HG03066 (cell line): ENCODE results near the gene BCAR3.
A peak's percentile ranks its signal among the peaks of the same experiment; 100 is the strongest.

Experiments used
- ATAC-seq: cut with Tn5 transposase; IDR thresholded peaks from one replicate; pipeline ENCODE4 v1.9.1; 2021; ENCODE audit warnings: low read depth; ENCODE audit not compliant: unreplicated experiment

Gene BCAR3

DNA sequence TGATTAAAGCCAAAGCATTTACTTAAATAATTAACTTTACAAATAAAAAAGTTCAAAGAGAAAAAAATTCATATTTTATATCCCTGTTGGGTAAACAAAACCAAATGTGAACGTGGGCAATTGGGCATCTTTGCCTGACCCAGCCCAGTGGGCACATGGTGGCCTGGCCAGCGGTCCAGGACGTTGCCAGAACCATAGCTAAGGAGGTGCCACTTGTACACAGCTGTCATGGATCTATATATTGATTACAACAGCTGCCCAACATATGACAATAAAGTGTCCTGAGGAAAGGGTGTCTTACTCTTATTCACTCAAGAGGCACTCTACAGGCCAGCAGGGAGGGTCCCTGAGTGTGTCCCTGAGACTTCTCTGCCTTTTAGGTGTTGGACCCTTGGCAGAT is 78.5 kb downstream of the BCAR3 start:
- no peak for ATAC-seq

DNA sequence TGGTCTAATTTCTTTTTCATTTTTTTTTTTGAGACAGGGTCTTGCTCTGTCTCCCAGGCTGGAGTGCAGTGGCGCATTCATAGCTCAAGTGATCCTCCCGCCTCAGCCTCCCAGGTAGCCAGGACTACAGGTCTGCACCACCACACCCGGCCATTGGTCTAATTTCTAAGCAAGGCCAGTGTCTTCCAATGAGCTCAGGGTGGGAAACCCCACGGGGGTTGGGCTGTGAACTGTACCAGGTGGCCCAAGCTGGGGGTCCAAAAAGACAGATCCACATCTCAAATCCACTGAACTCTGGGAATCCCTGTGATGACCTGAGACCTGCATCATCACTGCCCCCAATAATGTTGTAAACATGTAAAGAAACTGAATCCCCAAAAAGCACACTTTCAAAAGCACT is 79.5 kb downstream of the BCAR3 start:
- ATAC-seq: no peak

DNA sequence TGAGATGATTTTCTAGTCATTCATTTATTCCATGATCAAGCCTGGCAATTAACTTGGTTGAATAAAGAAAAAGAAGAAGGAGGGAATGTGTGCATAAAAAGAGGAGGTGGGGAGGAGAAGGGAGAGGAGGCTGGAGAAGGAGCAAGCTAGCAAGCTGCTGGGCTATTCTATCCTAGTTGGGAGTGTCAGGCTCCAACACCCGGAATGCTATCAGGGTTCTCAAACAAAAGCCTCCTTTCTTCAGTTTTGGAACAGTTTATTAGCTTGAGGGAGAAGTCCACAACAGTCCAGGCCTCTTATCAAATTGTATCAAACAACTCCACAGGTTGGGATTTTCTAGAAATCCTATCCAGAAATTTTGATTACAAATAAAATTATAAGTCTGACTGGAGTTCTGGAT is 80.0 kb downstream of the BCAR3 start:
- ATAC-seq: no peak

GRCh38 chr1:93600663-93601062 is 81.0 kb downstream of the BCAR3 start:
- no peak for ATAC-seq

GRCh38 chr1:93599479-93599878 is 82.2 kb downstream of the BCAR3 start:
- ATAC-seq: no peak

GRCh38 chr1:93598861-93599439 is 82.7 kb downstream of the BCAR3 start:
- ATAC-seq: no peak

DNA sequence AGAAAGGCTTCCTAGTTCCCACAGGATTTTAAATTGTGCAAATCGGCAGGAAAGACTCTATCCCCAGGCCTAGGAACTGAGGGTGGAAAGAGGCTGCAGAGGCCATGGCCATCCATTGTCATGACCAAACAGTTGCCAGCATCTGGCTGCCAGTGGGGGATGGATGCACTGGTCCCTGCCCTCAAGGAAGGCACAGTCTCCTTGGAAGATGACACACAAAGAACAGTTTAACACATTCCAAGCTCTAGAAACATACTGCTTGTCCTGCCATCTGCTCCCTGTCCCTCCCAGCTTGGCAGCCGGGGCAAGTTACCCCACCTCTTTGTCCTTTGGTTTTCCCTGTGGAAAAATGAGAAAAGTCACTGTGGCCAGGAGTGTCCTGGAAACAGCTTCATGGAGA is 83.2 kb downstream of the BCAR3 start:
- no peak for ATAC-seq

GRCh38 chr1:93597709-93598108 is 83.9 kb downstream of the BCAR3 start:
- ATAC-seq: no peak

- ATAC-seq: no peak
Observed at GRCh38 chr1:93596329-93597089, 85.1 kb downstream of the BCAR3 start.

GRCh38 chr1:93595743-93596142 is 85.9 kb downstream of the BCAR3 start:
- ATAC-seq: no peak

- ATAC-seq: no peak
Observed at GRCh38 chr1:93595266-93595665, 86.4 kb downstream of the BCAR3 start.

DNA sequence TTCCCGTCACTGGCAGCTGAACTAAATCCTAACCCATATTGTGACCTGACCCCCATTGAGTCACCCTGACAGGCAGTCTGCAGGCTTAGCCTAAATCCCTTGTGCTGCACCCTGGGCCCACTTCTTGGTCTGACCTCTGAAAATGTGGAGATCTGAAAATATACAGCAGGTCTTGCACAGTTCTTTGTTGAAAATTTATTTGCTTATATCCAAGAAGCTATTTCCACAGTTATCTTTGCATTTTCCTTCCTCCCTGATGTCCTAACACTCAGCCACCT is 87.1 kb downstream of the BCAR3 start:
- ATAC-seq: no peak

- no peak for ATAC-seq
Observed at GRCh38 chr1:93593854-93594602, 87.6 kb downstream of the BCAR3 start.

GRCh38 chr1:93592551-93592949 is 89.1 kb downstream of the BCAR3 start:
- ATAC-seq: no peak

DNA sequence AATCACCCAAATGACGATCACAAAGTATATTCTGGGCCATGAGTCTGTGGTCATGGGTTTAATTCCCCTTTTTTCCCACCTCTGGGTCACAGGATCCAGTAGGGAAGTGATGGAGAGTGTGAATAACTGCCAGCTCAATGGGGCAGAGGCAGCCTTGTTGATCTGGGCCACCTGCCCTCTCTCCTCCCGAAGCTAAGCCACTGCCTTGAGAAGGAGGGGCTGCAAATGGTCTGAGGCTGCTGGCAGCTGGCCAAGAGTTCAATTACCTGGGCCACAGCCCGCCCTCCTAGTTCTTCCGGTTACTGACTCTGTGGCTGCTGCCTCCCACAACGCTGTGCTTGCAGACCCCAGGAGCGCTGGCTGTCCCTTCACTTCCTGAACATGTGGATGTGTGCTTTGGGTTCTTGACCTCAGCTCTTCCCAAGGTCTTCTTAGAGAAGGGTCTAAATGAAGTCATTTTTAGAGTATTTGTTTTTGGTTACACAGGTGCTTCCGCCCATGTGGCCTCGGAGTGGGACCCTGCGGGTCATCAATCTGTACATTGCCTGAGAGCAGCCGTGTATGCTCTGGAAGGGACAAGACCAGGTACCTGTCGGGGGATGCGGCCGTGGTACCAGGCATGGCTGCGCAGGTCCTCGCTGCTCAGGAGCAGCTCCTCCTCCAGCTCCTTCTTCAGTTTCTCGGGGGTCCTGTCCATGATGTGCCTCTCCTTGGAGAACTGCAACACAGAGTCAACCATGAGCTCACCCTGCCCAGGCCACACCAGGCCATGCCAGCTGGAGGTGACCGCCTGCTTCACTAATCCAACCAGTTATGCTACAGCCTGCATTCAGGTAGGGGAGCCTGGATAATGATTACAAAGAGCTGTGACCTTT is 89.7 kb downstream of the BCAR3 start:
- ATAC-seq: peak; percentile 90

DNA sequence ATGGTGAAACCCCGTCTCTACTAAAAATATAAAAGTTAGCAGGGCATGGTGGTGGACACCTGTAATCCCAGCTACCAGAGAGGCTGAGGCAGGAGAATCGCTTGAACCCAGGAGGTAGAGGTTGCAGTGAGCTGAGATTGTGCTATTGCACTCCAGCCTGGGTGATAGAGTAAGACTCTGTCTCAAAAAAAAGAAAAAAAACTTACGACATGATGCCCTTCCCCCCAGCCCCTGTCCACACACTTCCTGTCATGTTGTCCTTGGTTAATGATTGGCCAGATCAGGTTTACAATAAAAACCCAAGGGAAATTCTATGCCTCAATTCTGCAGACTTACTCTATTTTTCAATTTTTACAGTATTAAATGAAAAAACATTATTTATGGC is 90.4 kb downstream of the BCAR3 start:
- peak; percentile 5 for ATAC-seq

GRCh38 chr1:93588955-93589354 is 92.7 kb downstream of the BCAR3 start:
- ATAC-seq: no peak

GRCh38 chr1:93588206-93588605 is 93.4 kb downstream of the BCAR3 start:
- no peak for ATAC-seq

- ATAC-seq: no peak
Observed at GRCh38 chr1:93587354-93587753, 94.3 kb downstream of the BCAR3 start.

DNA sequence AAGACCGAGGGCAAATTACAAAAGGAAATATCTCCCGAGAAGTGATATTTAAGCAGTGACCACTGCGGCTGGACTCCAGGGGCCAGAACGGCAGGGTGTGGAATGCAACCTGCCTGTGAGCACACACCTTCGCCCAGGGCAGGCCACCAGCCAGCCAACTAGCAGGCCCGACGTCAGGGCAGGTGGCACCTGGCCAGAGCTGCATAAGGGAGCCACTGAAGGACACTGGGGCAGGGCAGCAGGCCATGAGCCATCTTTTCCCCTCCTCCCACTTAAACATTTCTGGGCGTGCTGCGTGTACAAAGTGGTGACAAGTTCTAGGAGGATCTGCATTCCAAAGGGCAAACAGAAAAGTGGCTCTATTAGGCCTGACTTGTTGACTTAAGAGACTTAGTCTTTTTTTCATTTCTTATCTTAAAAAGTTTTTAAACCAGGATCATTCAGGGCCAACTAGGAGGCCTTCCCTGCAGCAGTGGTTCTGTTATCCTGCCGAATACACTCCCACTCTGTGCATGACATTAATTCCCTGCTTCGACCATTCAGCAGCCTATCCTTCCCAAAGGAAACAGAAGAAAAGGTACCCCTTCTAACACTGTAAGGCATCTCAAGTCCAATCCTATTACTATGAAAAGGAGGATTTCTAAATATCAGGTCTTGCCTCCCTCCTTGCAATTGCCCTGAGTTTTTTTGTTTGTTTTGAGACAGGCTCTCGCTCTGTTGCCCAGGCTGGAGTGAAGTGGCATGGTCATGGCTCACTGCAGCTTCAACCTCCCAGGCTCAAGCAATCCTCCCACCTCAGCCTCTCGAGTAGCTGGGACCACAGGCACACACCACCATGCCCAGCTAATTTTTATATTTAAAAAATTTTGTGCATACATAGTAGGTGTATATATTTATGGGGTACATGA is 96.3 kb downstream of the BCAR3 start:
- ATAC-seq: no peak
